K562 (cell line): ENCODE measurements around the gene ACLY. TPM values are rescaled to one million over a fixed set of nuclear protein-coding genes. Genes with fewer than 3 reads are reported as not detected.

Source experiments
- ATAC-seq: fragments of 200-7000 bp; cut with Tn5 transposase; 3 replicates; pipeline ENCODE4 v1.9.1; 2020; ENCODE audit warnings: moderate library complexity
- BruUV-seq: library from RNA; stranded (reverse); fragments of 400-500 nt; replicated peaks from 2 replicates; lab custom pipeline; 2021; lab: Mats Ljungman, UMichigan
- CTCF ChIA-PET: fragments of 300-600 bp; formaldehyde crosslinking; extraction: SDS; loops from one replicate; lab custom pipeline; 2021; ENCODE audit warnings: low intra/inter-chr PET ratio; lab: Yijun Ruan, JAX
- POLR2A ChIA-PET: fragments of 300-600, 350-650 bp; sonication (Branson Sonifier 250); formaldehyde crosslinking; extraction: SDS; loops from one replicate; lab custom pipeline; 2021; ENCODE audit warnings: antibody characterized with exemption, inconsistent platforms; lab: Yijun Ruan, JAX
- DNase-seq, 4 experiments: peaks; one replicate each; pipeline versions ENCODE4 v3.0.0 to v3.0.0-alpha.2; 2011 to 2018; ENCODE audit warnings: low spot score in 3 of 4, mixed read lengths in 3 of 4; ENCODE audit errors: extremely low read depth in 1 of 4
- FAIRE-seq: peaks from 2 replicates; lab custom pipeline; 2011; peaks lifted over from hg19 to GRCh38; lab: Jason Lieb, UNC
- H2AFZ ChIP-seq: 2 replicates; pipeline ENCODE4 v1.6.0; 2011; ENCODE audit warnings: low read depth, low read length, control low read depth, inconsistent platforms
- H3K27ac ChIP-seq: fragments of 200-600 bp; 3 replicates; pipeline ENCODE4 v1.8.0; 2011; ENCODE audit warnings: low read depth, mild to moderate bottlenecking, control low read depth, inconsistent platforms, low read length, moderate library complexity, mixed read lengths; ENCODE audit errors: extremely low read depth
- H3K27me3 ChIP-seq, 2 experiments: fragments of 300-600 bp in 1 of 2; 2 replicates in 1 of 2; 3 replicates in 1 of 2; pipeline versions ENCODE4 v1.6.0 to v1.8.0; 2011; ENCODE audit warnings: inconsistent platforms in 2 of 2, low read length in 2 of 2, mild to moderate bottlenecking in 1 of 2, mixed read lengths in 1 of 2, moderate library complexity in 1 of 2; ENCODE audit not compliant: control insufficient read depth in 2 of 2, insufficient read depth in 2 of 2
- H3K36me3 ChIP-seq: fragments of 300-600 bp; 3 replicates; pipeline ENCODE4 v1.8.0; 2011; ENCODE audit warnings: mild to moderate bottlenecking, low read length, inconsistent platforms; ENCODE audit not compliant: control insufficient read depth, insufficient read depth
- H3K4me1 ChIP-seq, 2 experiments: fragments of 200-600 bp in 1 of 2; replicated peaks in 1 of 2; 2 replicates in 1 of 2; 3 replicates in 1 of 2; pipeline versions ENCODE4 v1.5.1 to v1.8.0; 2011; ENCODE audit warnings: inconsistent platforms in 2 of 2, low read length in 2 of 2, mild to moderate bottlenecking in 1 of 2, mixed read lengths in 1 of 2, moderate library complexity in 1 of 2; ENCODE audit not compliant: control insufficient read depth in 2 of 2, insufficient read depth in 2 of 2
- H3K4me2 ChIP-seq: 2 replicates; pipeline ENCODE4 v1.6.1; 2011; ENCODE audit warnings: low read length, control low read depth, inconsistent platforms, mixed read lengths; ENCODE audit not compliant: insufficient read depth
- H3K4me3 ChIP-seq: fragments of 200-600 bp; sonication (generic), shearing (Covaris generic); 2 replicates; pipeline ENCODE4 v1.5.1; 2016; ENCODE audit warnings: control low read depth, inconsistent platforms
- H3K79me2 ChIP-seq: fragments of 200-600 bp; 3 replicates; pipeline ENCODE4 v1.8.0; 2011; ENCODE audit warnings: low read length, inconsistent platforms; ENCODE audit not compliant: control insufficient read depth, insufficient read depth
- H3K9ac ChIP-seq, 2 experiments: 2 replicates each; pipeline versions ENCODE4 v1.6.0 to v1.6.1; 2011; ENCODE audit warnings: low read depth in 2 of 2, low read length in 2 of 2, control low read depth in 1 of 2, inconsistent platforms in 1 of 2, mild to moderate bottlenecking in 1 of 2, mixed read lengths in 1 of 2; ENCODE audit not compliant: insufficient read depth in 1 of 2
- H3K9me1 ChIP-seq: one replicate; pipeline ENCODE4 v1.6.0; 2011; ENCODE audit warnings: inconsistent platforms, mild to moderate bottlenecking, low read length, moderate library complexity; ENCODE audit not compliant: control insufficient read depth, insufficient read depth
- H3K9me3 ChIP-seq: replicated peaks from 2 replicates; pipeline ENCODE4 v1.5.1; 2011; ENCODE audit warnings: low read depth, low read length, inconsistent platforms; ENCODE audit not compliant: control insufficient read depth, insufficient read depth
- H4K20me1 ChIP-seq: replicated peaks from 2 replicates; pipeline ENCODE4 v1.6.1; 2011; ENCODE audit warnings: low read length, inconsistent platforms, mixed read lengths; ENCODE audit not compliant: control insufficient read depth, insufficient read depth
- CBFA2T2 ChIP-seq: fragments of 450-650 bp; conservative IDR thresholded peaks from 2 replicates; pipeline ENCODE4 v1.6.1; 2017; ENCODE audit warnings: mild to moderate bottlenecking
- CCAR2 ChIP-seq: fragments of 200-400 bp; formaldehyde crosslinking; IDR thresholded peaks from 2 replicates; pipeline ENCODE4 v1.6.1; 2017; ENCODE audit warnings: mild to moderate bottlenecking, low read depth, low read length
- DLX4 ChIP-seq: fragments of 250-450 bp; sonication (Bioruptor Pico); IDR thresholded peaks from 2 replicates; pipeline ENCODE4 v1.6.1; 2021; ENCODE audit warnings: mild to moderate bottlenecking
- NFYB ChIP-seq: IDR thresholded peaks from 2 replicates; pipeline ENCODE4 v1.6.1; 2011; ENCODE audit warnings: mild to moderate bottlenecking, moderate library complexity; ENCODE audit not compliant: insufficient read length; ENCODE audit errors: extremely low read depth
- POLR2AphosphoS5 ChIP-seq: IDR thresholded peaks from 2 replicates; pipeline ENCODE4 v1.6.1; 2011; ENCODE audit warnings: mild to moderate bottlenecking, low read depth, low read length, moderate library complexity; ENCODE audit not compliant: control insufficient read depth, insufficient read depth
- ZNF282 ChIP-seq: sonication (generic); formaldehyde crosslinking; IDR thresholded peaks from 2 replicates; pipeline ENCODE4 v1.8.1; 2023; ENCODE audit warnings: missing genetic modification reagents
- ZNF431 ChIP-seq: sonication (generic); formaldehyde crosslinking; IDR thresholded peaks from 2 replicates; pipeline ENCODE4 v1.8.0; 2022; ENCODE audit warnings: mild to moderate bottlenecking, missing genetic modification reagents
- ZNF589 ChIP-seq: fragments of 200-800 bp; sonication (Bioruptor generic); IDR thresholded peaks from 2 replicates; pipeline ENCODE4 v1.6.1; 2016; ENCODE audit warnings: low read depth, missing genetic modification characterization, missing compliant biosample characterization
- ZNF778 ChIP-seq: fragments of 450-650 bp; formaldehyde crosslinking; IDR thresholded peaks from 2 replicates; pipeline ENCODE4 v1.4.0; 2020; ENCODE audit warnings: mild to moderate bottlenecking, moderate library complexity
- WGBS: fragments of 100-300 bp; shearing (Covaris generic); methylation state at CpG from one replicate; pipeline ENCODE4 v1.1.6; 2016; ENCODE audit warnings: low coverage, mixed read lengths; ENCODE audit not compliant: insufficient coverage; ENCODE audit errors: missing lambda C conversion rate; 5-methylcytosine and 5-hydroxymethylcytosine counted together
- in situ Hi-C: fragments of 300-500 bp; cut with MboI; formaldehyde crosslinking; loops from 4 replicates; pipeline ENCODE4 v1.15.0; 2018; ENCODE audit warnings: inconsistent platforms, mixed read lengths
- intact Hi-C: fragments of 100-400 bp; cut with micrococcal nuclease; formaldehyde crosslinking; loops from 2 replicates; pipeline ENCODE4 v1.14.2; 2022
- polyA plus RNA-seq, 8 experiments: library from polyadenylated mRNA; depleted of rRNA in 4 of 8; stranded (reverse) in 5 of 8; unstranded in 3 of 8; fragments of >200 nt; fragmentation: Nextera tagmentation in 2 of 8; fragmentation: Illumina TruSeq in 1 of 8; extraction: Ambion mirVana in 2 of 8; extraction: Trizol in 1 of 8; gene quantifications; 2 replicates each; pipeline versions ENCODE4 v1.2.1 to v1.2.3, GENCODE V29; 2011 to 2014; ENCODE audit warnings: inconsistent platforms in 1 of 8, missing spikeins in 1 of 8
- total RNA-seq, 7 experiments: library from RNA; depleted of rRNA in 6 of 7; stranded (reverse); fragments of >200 nt in 6 of 7; fragmentation: Illumina TruSeq in 2 of 7; extraction: Trizol in 2 of 7; gene quantifications; 2 replicates each; pipeline versions ENCODE4 v1.2.1 to v1.2.3, GENCODE V29; 2011 to 2021; ENCODE audit warnings: low replicate concordance in 1 of 7
- TF ChIP-seq, protein P1 (sequence below): fragments of 200-800 bp; sonication (Bioruptor generic); IDR thresholded peaks from 2 replicates; pipeline ENCODE4 v1.6.1; 2017; ENCODE audit warnings: missing genetic modification characterization, missing compliant biosample characterization
- TF ChIP-seq, protein P2 (sequence below): fragments of 200-800 bp; sonication (Bioruptor generic); IDR thresholded peaks from 2 replicates; pipeline ENCODE4 v1.6.1; 2017; ENCODE audit warnings: missing genetic modification characterization, missing compliant biosample characterization
- TF ChIP-seq, protein P3 (sequence below): sonication (generic); formaldehyde crosslinking; IDR thresholded peaks from 2 replicates; pipeline ENCODE4 v1.8.1; 2023; ENCODE audit warnings: mild to moderate bottlenecking, missing genetic modification reagents
- TF ChIP-seq, protein P4 (sequence below): fragments of 450-650 bp; IDR thresholded peaks from 2 replicates; pipeline ENCODE4 v1.6.1; 2016

ACLY gene
- total and polyA plus RNA-seq, 9 of the 15 experiments (the other 6 are each of a cell fraction or from before 2014, with no cell fraction given): 42.9 to 280 (median 125) TPM

- TF ChIP-seq DLX4: no peak
- TF ChIP-seq, protein P1, sequence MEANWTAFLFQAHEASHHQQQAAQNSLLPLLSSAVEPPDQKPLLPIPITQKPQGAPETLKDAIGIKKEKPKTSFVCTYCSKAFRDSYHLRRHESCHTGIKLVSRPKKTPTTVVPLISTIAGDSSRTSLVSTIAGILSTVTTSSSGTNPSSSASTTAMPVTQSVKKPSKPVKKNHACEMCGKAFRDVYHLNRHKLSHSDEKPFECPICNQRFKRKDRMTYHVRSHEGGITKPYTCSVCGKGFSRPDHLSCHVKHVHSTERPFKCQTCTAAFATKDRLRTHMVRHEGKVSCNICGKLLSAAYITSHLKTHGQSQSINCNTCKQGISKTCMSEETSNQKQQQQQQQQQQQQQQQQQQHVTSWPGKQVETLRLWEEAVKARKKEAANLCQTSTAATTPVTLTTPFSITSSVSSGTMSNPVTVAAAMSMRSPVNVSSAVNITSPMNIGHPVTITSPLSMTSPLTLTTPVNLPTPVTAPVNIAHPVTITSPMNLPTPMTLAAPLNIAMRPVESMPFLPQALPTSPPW (CRISPR knock-in tag): no peak
These were observed 47.0 kb downstream of the ACLY start (continued) for GRCh38 chr17:41871789-41872188.

- POLR2A ChIA-PET: interaction anchor here (0.6 to 1.2 kb wide), 4 partner anchors 10 to 806 kb away, joined by 3 to 6 read pairs (median 3); partner anchors contain the start of gene PLEKHH3
- ATAC-seq (peak; percentile 20; the same call in 1 of the 3 replicates), FAIRE-seq (no peak)
- 0 out of 2 replicates have a peak, but pooled peaks have one; percentile 8 for TF ChIP-seq POLR2AphosphoS5
- TF ChIP-seq, protein P2, sequence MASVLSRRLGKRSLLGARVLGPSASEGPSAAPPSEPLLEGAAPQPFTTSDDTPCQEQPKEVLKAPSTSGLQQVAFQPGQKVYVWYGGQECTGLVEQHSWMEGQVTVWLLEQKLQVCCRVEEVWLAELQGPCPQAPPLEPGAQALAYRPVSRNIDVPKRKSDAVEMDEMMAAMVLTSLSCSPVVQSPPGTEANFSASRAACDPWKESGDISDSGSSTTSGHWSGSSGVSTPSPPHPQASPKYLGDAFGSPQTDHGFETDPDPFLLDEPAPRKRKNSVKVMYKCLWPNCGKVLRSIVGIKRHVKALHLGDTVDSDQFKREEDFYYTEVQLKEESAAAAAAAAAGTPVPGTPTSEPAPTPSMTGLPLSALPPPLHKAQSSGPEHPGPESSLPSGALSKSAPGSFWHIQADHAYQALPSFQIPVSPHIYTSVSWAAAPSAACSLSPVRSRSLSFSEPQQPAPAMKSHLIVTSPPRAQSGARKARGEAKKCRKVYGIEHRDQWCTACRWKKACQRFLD (CRISPR knock-in tag): 0 out of 2 replicates have a peak, but pooled peaks have one; percentile 40
- no peak for TF ChIP-seq ZNF431 (CRISPR knock-in tag)
- TF ChIP-seq, protein P3, sequence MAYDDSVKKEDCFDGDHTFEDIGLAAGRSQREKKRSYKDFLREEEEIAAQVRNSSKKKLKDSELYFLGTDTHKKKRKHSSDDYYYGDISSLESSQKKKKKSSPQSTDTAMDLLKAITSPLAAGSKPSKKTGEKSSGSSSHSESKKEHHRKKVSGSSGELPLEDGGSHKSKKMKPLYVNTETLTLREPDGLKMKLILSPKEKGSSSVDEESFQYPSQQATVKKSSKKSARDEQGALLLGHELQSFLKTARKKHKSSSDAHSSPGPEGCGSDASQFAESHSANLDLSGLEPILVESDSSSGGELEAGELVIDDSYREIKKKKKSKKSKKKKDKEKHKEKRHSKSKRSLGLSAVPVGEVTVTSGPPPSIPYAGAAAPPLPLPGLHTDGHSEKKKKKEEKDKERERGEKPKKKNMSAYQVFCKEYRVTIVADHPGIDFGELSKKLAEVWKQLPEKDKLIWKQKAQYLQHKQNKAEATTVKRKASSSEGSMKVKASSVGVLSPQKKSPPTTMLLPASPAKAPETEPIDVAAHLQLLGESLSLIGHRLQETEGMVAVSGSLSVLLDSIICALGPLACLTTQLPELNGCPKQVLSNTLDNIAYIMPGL (CRISPR knock-in tag): no peak
- TF ChIP-seq ZNF589 (CRISPR knock-in tag): no peak
- TF ChIP-seq CBFA2T2: no peak
- peak; percentile 54 for TF ChIP-seq NFYB
- no peak for TF ChIP-seq ZNF778 (CRISPR knock-in tag)
- TF ChIP-seq ZNF282: no peak
- TF ChIP-seq CCAR2: no peak
- TF ChIP-seq, protein P4, sequence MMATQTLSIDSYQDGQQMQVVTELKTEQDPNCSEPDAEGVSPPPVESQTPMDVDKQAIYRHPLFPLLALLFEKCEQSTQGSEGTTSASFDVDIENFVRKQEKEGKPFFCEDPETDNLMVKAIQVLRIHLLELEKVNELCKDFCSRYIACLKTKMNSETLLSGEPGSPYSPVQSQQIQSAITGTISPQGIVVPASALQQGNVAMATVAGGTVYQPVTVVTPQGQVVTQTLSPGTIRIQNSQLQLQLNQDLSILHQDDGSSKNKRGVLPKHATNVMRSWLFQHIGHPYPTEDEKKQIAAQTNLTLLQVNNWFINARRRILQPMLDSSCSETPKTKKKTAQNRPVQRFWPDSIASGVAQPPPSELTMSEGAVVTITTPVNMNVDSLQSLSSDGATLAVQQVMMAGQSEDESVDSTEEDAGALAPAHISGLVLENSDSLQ: peak; percentile 15; the same call in 1 of the 2 replicates
These were observed 48.1 kb downstream of the ACLY start for GRCh38 chr17:41870627-41871026.

More at GRCh38 chr17:41870627-41871026, 48.1 kb downstream of the ACLY start:
- in situ Hi-C loops (no loop called here), intact Hi-C loops (no loop called here)
- Histone ChIP-seq H3K9me1 (peaks cover 4% of the 10 kb centered on the region), H3K79me2 (no peaks in the 10 kb centered on the region), H3K9ac (no peak overlapping the region; a peak in 1 of 4 replicates), H3K27ac (no peak overlapping the region), H4K20me1 (no peaks in the 10 kb centered on the region), H2AFZ (no peak overlapping the region), H3K9me3 (no peaks in the 10 kb centered on the region), H3K4me2 (no peak overlapping the region), H3K27me3 (no peaks in the 10 kb centered on the region), H3K4me1 (peaks cover 3 to 11% of the 10 kb centered on the region in 2 experiments; a peak in 4 of 5 replicates), H3K36me3 (peaks cover 78% of the 10 kb centered on the region; the same call in 2 of the 3 replicates), H3K4me3 (no peak overlapping the region)
- CTCF ChIA-PET: no interaction called here
- no peak for DNase-seq
- WGBS: 76% methylated on average over 7 of the region's 7 CpGs
- no TSS peak for BruUV-seq
